Measurements from ENCODE around the gene AGFG1.

The AGFG1 gene

DNA sequence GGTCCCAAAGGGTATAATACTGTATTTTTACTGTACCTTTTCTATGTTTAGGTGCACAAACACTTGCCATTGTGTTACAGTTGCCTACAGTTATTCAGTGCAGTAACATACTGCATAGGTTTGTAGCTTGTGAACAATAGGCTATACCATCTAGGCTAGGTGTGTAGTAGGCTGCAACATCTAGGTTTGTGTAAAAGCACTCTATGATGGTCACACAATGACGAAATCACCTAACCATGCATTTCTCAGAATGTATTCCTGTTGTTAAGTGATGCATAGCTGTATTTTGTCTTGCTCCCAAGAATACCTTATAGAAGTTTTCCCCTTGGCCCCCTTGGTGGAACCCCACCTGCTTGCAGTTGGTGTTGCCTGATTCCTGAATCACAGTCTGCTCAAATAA is 29.3 kb upstream of the AGFG1 start:
- DNase-seq (ENCODE audit: low spot score) = no peak
- TF ChIP-seq, protein P1, sequence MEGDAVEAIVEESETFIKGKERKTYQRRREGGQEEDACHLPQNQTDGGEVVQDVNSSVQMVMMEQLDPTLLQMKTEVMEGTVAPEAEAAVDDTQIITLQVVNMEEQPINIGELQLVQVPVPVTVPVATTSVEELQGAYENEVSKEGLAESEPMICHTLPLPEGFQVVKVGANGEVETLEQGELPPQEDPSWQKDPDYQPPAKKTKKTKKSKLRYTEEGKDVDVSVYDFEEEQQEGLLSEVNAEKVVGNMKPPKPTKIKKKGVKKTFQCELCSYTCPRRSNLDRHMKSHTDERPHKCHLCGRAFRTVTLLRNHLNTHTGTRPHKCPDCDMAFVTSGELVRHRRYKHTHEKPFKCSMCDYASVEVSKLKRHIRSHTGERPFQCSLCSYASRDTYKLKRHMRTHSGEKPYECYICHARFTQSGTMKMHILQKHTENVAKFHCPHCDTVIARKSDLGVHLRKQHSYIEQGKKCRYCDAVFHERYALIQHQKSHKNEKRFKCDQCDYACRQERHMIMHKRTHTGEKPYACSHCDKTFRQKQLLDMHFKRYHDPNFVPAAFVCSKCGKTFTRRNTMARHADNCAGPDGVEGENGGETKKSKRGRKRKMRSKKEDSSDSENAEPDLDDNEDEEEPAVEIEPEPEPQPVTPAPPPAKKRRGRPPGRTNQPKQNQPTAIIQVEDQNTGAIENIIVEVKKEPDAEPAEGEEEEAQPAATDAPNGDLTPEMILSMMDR (IDR thresholded peaks at IDR 0.05; ENCODE audit: extremely low read depth, missing control alignments) = no peak

DNA sequence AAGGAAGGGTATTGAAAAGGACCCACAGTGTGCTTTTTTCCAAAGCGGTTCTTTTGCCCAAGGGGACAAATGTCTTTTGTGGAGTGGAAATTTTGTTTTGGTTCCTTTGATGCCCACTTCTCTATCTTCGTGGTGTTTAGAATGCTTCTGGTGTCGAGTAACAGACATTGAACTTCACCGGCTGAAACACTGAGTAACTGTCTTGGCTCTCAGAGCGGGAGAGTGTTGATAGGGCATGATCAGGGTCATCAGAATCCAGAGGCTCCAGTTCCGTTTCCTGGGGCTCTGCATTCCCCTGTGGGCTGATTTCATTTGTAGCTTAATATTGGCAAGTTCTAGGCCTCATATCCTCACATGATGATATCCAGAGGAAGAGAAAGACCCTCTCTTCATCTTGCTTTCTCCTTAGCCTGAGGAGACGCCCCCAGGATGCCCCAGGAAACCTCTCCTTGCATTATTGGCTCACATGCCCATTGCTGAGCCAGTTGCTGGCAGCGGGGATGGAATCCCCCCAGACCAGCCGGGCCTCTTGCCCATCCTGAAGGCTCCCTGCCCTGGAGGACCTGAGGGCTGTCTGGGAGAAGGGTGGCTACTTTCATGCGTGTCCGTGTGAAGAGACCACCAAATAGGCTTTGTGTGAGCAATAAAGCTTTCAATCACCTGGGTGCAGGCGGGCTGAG is 27.9 kb upstream of the AGFG1 start:
- DNase-seq (ENCODE audit: low spot score) = no peak
- TF ChIP-seq, protein P1 (IDR thresholded peaks at IDR 0.05; ENCODE audit: extremely low read depth, missing control alignments) = no peak

DNA sequence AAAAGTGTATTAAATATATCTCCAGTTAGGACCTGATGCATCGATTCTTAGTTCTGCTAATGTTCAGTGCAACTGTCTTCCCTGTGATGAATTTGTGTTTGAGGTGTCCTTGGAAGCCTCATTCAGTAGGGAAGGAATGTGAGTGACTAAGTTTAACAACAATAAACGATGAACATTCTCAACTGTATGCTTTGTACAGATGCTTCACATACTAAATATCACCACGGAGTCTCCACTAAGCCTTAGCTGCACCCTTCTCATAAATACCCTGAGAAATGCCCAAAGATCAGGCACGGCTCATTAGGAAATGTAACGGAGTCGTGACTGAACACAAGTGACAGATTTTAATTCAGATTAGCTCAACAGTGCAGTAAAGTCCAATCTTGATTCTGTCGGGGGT is 24.4 kb upstream of the AGFG1 start:
- no peak for DNase-seq (ENCODE audit: low spot score)
- TF ChIP-seq, protein P1 (IDR thresholded peaks at IDR 0.05; ENCODE audit: extremely low read depth, missing control alignments) = no peak

DNA sequence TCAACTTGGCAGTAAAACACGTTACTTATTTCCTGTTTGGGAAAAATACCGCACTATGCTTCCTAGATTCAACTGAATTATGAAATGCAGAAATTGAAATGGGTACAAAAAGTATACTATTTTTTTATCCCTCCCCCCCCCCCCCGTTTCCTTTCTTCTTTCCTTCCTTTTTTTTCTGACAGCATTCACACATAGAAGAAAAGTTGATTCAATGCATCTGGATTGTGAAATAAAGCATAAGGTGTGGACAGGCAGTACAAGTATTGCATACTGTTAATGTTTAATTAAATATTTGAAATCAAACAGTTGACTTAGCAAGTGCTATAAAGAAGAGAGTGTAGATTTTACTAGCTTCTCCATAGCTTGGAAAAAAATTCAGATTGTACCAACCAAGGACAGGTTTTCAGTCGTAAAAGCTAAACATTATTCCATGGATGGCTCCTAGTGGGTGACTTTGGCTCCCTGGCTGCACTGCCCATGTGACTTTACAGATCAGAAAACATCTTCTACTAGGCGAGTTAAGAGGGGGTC is 21.6 kb upstream of the AGFG1 start:
- DNase-seq (ENCODE audit: low spot score) = no peak
- TF ChIP-seq, protein P1 (IDR thresholded peaks at IDR 0.05; ENCODE audit: extremely low read depth, missing control alignments) = no peak

DNA sequence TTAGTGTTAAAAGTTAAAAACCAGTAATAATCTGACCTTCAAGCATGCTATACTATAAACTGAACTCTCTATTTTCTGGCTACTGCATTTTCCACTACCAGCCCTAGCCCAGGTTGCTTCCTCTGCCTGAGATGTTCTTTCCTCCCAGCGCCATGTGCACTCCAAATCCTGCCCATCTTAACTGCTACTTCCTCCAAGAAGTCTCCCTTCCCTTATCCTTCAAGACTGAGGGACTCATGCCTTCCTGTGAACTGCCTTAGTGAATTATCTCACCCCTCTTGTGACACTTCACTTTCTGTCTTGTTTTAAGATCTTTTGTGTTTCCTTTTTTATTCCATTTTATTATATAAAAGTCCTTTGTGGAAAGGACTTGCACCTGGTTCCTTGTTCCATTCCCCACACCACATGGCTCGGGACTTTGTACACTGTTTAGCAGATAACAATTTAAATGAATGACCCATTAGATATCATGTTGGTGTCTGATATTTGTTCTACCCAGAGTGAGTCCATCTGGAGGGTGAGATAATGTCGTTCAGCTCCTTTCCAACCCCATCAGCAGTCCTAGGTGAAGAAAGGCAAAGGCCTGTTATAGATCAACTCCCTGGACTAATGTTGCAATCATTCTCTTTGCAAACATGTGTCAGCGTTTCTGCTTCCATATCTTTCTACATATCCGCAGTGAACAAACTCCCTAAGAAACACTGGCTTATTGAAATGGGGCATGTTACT is 20.9 kb upstream of the AGFG1 start:
- DNase-seq (ENCODE audit: low spot score) = no peak
- TF ChIP-seq, protein P1 (IDR thresholded peaks at IDR 0.05; ENCODE audit: extremely low read depth, missing control alignments) = no peak

DNA sequence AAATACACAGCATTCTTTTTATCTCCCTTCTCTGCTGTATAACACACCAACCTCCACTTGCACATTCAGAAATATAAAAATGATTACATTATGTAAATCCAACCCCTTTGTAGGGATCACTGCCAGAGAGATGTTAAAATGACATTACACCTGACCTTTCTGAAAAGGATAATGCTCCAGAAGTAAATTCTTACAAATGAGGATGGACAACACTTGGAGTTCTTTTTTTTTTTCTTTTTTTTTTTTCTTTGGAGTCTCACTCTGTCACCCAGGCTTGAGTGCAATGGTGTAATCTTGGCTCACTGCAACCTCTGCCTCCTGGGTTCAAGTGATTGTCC is 20.3 kb upstream of the AGFG1 start:
- TF ChIP-seq, protein P1 (IDR thresholded peaks at IDR 0.05; ENCODE audit: extremely low read depth, missing control alignments) = no peak
- DNase-seq (ENCODE audit: low spot score) = no peak

DNA sequence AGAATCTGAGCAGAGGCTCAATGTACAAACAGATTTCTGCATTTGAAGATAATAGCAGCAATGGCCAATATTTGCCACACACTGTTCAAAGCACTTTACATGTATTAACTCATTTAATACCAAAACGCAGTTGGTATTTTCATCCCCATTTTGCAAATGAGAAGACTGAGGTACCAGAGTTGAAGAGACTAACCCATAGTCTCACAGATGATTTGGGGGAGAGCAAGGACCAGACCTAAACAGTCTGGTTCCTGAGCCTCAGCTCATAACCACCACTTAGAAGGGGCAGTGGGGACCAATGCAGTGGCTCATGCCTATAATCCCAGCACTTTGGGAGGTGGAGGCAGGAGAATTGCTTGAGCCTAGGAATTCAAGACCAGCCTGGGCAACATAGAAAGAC is 18.1 kb upstream of the AGFG1 start:
- TF ChIP-seq, protein P1 (IDR thresholded peaks at IDR 0.05; ENCODE audit: extremely low read depth, missing control alignments) = no peak
- DNase-seq (ENCODE audit: low spot score) = no peak
